Right hindlimb (tissue), 1 donor: Measurements from ENCODE around the gene NBPF6.
"Not testable (repeated sequence)": the region's sequence is repeated elsewhere in the genome, so short reads cannot be mapped to it uniquely, and the experiment has no call there.

ENCODE experiments used
- DNase-seq: peaks from one replicate; pipeline ENCODE4 v3.0.0-alpha.2; 2018

Gene NBPF6

DNA sequence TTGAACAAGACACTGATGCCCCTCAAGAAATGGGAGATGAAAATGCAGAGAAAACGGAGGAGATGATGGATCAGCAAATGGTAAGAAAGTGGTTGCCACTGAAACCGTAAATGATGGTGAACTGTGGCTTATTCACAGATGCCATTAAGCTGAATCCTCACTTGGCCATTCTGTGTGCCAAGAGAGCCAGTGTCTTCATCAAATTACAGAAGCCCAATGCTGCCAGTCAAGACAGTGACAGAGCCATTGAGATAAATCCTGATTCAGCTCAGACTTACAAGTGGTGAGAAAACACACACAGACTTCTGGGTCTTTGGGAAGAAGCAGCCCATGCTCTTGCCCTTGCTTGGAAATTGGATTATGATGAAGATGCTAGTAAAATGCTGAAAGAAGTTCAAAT lies 52.5 kb downstream of the NBPF6 start:
- DNase-seq, result no peak

DNA sequence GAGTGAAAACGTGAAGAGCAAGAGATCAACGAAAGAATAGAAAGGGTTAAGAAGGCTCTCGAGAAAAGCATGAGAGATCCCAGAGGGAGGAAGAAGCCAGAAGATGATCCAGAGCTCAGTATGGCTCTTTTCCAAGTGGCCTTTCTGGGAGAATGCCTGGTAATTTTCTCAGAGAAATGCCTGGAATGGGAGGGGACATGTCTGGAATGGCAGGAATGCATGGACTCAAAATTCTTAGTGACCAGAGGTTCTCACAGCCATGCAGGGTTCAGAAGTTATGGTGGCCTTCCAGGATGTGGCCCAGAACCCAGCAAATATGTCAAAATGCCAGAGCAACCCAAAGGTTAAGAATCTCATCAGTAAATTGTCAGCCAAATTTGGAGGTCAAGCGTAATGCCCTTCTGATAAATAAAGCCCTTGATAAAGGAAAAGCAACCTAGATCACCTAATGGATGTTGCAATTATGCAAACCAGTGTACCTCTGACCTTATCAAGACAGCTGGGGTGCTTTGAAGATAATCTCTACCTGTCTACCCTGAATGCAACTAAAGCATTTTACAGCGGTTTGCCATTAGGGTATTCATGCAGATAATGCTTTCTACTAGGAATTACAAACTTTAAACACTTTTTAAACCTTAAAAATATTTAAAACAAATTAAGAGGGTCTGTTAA lies 53.1 kb downstream of the NBPF6 start:
- DNase-seq, result no peak

- no peak for DNase-seq
These were observed 54.3 kb downstream of the NBPF6 start for GRCh38 chr1:108504447-108504846.

GRCh38 chr1:108505763-108506070 lies 55.6 kb downstream of the NBPF6 start:
- DNase-seq, result no peak

- no peak for DNase-seq
These were observed 61.6 kb downstream of the NBPF6 start for GRCh38 chr1:108511764-108512163.

DNA sequence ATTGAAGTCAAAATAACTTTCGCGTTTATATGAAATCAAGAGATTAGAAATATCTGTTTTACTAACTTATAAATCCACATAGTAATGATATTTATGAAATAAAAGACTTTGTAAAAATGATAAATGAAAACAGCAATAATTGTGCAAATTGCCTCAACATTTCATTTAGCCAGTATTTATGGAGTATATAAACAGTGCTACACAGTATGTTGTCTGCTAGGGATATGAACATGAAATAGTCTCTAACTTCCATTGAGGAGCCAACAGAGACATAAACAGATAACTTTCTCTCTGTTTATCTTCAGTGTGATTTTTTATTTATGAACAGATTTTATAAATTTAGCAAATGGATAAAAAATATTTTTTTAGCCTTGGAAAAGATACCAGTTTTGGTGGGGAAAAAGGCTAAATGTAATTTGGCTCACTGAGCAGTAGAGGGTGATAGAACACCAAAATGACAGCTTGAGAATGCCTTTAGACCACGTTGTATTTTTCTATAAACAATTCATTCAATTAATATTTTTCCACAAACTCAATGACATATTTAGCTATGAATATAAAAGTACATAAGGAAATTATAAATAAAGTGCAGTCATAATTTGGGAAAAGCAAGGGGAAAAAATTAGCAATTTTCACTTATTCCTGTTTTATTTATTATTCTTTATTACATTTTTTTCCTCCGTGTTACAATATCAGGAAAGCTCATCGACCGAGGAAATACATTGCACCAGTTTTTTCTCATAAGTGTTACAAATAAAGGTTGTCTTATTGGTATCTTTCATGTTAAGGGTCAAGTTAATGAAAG lies 62.3 kb downstream of the NBPF6 start:
- DNase-seq, result no peak

GRCh38 chr1:108513044-108513415 lies 62.9 kb downstream of the NBPF6 start:
- no peak for DNase-seq

DNA sequence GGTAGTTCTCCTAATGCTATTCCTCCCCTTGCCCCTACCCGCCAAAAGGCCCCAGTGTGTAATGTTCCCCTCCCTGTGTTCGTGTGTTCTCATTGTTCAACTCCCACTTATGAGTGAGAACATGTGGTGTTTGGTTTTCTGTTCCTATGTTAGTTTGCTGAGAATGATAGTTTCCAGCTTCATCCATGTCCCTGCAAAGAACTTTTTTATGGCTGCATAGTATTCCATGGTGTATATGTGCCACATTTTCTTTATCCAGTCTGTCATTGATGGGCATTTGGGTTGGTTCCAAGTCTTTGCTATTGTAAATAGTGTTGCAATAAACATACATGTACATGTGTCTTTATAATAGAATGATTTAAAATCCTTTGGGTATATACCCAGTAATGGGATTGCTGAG lies 63.8 kb downstream of the NBPF6 start:
- not testable (repeated sequence) for DNase-seq

DNA sequence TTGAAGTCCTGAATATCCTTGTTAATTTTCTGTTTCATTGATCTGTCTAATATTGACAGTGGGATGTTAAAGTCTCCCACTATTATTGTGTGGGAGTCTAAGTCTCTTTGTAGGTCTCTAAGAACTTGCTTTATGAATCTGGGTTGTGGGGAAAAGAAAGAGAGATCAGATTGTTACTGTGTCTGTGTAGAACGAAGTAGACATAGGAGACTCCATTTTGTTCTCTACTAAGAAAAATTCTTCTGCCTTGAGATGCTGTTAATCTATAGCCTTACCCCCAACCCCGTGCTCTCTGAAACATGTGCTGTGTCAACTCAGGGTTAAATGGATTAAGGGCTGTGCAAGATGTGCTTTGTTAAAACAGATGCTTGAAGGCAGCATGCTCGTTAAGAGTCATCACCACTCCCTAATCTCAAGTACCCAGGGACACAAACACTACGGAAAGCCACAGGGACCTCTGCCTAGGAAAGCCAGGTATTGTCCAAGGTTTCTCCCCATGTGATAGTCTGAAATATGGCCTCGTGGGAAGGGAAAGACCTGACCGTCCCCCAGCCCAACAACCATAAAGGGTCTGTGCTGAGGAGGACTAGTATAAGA lies 67.3 kb downstream of the NBPF6 start:
- DNase-seq, result not testable (repeated sequence)
